Measurements from ENCODE around the gene GNAT1.

The GNAT1 gene

GRCh38 chr3:50167841-50168209 is 23.6 kb upstream of the GNAT1 start:
- no peaks in the 10 kb centered on the region for H3K27me3 ChIP-seq (ENCODE audit: insufficient read depth, insufficient read length)
- H3K4me1 ChIP-seq (ENCODE audit: insufficient read depth, insufficient read length), result peaks cover 37% of the 10 kb centered on the region
- no peaks in the 10 kb centered on the region for H3K9me3 ChIP-seq (ENCODE audit: insufficient read depth, low read length)
- DNase-seq (ENCODE audit: low read depth, low spot score), result no peak
- no peak overlapping the region for H3K4me3 ChIP-seq (ENCODE audit: insufficient read length, low read depth)
- TF ChIP-seq SUZ12 (IDR thresholded peaks at IDR 0.05; ENCODE audit: extremely low read depth, insufficient read depth, insufficient read length) (no peak), ZNF274 (IDR thresholded peaks at IDR 0.05; ENCODE audit: low read depth, low read length) (no peak), YY1 (IDR thresholded peaks at IDR 0.05; ENCODE audit: insufficient read depth, insufficient read length) (no peak)
- H3K36me3 ChIP-seq (ENCODE audit: insufficient read depth, insufficient read length, low read length), result peaks cover 13% of the 10 kb centered on the region
- H3K9ac ChIP-seq (ENCODE audit: insufficient read length, low read depth), result no peak overlapping the region

DNA sequence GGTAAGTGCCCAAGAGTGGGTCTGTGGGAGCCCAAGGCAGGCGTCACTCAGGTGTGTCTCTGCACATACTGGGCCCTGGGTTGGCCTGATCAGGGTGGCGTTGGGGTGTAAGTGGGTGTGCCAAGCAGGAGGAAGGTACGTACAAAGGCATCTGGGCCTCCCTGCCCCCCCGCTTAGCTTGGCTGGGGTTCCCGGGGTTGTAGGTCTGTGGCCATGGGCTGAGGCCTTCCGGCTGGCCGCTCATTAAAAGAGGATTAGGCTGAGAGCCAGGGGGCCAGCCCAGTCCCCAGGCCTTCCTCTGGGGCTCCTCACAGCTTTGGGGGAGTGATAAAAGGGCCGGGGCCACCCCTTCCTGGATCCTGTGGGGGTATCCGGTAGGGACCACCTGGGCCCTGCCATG is 23.0 kb upstream of the GNAT1 start:
- H3K4me1 ChIP-seq (ENCODE audit: insufficient read depth, insufficient read length), result peaks cover 37% of the 10 kb centered on the region
- H3K27me3 ChIP-seq (ENCODE audit: insufficient read depth, insufficient read length), result no peaks in the 10 kb centered on the region
- no peak overlapping the region for H3K9ac ChIP-seq (ENCODE audit: insufficient read length, low read depth)
- TF ChIP-seq SUZ12 (IDR thresholded peaks at IDR 0.05; ENCODE audit: extremely low read depth, insufficient read depth, insufficient read length) (no peak), YY1 (IDR thresholded peaks at IDR 0.05; ENCODE audit: insufficient read depth, insufficient read length) (no peak), ZNF274 (IDR thresholded peaks at IDR 0.05; ENCODE audit: low read depth, low read length) (no peak)
- peaks cover 9% of the 10 kb centered on the region for H3K36me3 ChIP-seq (ENCODE audit: insufficient read depth, insufficient read length, low read length)
- H3K9me3 ChIP-seq (ENCODE audit: insufficient read depth, low read length), result no peaks in the 10 kb centered on the region
- DNase-seq (ENCODE audit: low read depth, low spot score), result no peak
- no peak overlapping the region for H3K4me3 ChIP-seq (ENCODE audit: insufficient read length, low read depth)

- Histone ChIP-seq H3K9me3 (ENCODE audit: insufficient read depth, low read length) (no peaks in the 10 kb centered on the region), H3K9ac (ENCODE audit: insufficient read length, low read depth) (no peak overlapping the region), H3K4me3 (ENCODE audit: insufficient read length, low read depth) (no peak overlapping the region), H3K4me1 (ENCODE audit: insufficient read depth, insufficient read length) (peaks cover 36% of the 10 kb centered on the region), H3K27me3 (ENCODE audit: insufficient read depth, insufficient read length) (no peaks in the 10 kb centered on the region), H3K36me3 (ENCODE audit: insufficient read depth, insufficient read length, low read length) (peaks cover 10% of the 10 kb centered on the region)
- no peak for DNase-seq (ENCODE audit: low read depth, low spot score)
- TF ChIP-seq SUZ12 (IDR thresholded peaks at IDR 0.05; ENCODE audit: extremely low read depth, insufficient read depth, insufficient read length), result no peak
- TF ChIP-seq YY1 (IDR thresholded peaks at IDR 0.05; ENCODE audit: insufficient read depth, insufficient read length), result no peak
- no peak for TF ChIP-seq ZNF274 (IDR thresholded peaks at IDR 0.05; ENCODE audit: low read depth, low read length)
Observed at GRCh38 chr3:50168791-50169190, 22.6 kb upstream of the GNAT1 start.

- Histone ChIP-seq H3K27me3 (ENCODE audit: insufficient read depth, insufficient read length) (no peaks in the 10 kb centered on the region), H3K4me3 (ENCODE audit: insufficient read length, low read depth) (no peak overlapping the region), H3K36me3 (ENCODE audit: insufficient read depth, insufficient read length, low read length) (peaks cover 13% of the 10 kb centered on the region), H3K9ac (ENCODE audit: insufficient read length, low read depth) (no peak overlapping the region), H3K9me3 (ENCODE audit: insufficient read depth, low read length) (no peaks in the 10 kb centered on the region), H3K4me1 (ENCODE audit: insufficient read depth, insufficient read length) (peaks cover 35% of the 10 kb centered on the region)
- TF ChIP-seq YY1 (IDR thresholded peaks at IDR 0.05; ENCODE audit: insufficient read depth, insufficient read length), result no peak
- no peak for TF ChIP-seq SUZ12 (IDR thresholded peaks at IDR 0.05; ENCODE audit: extremely low read depth, insufficient read depth, insufficient read length)
- no peak for TF ChIP-seq ZNF274 (IDR thresholded peaks at IDR 0.05; ENCODE audit: low read depth, low read length)
- DNase-seq (ENCODE audit: low read depth, low spot score), result no peak
Observed at GRCh38 chr3:50169232-50169832, 22.1 kb upstream of the GNAT1 start.

DNA sequence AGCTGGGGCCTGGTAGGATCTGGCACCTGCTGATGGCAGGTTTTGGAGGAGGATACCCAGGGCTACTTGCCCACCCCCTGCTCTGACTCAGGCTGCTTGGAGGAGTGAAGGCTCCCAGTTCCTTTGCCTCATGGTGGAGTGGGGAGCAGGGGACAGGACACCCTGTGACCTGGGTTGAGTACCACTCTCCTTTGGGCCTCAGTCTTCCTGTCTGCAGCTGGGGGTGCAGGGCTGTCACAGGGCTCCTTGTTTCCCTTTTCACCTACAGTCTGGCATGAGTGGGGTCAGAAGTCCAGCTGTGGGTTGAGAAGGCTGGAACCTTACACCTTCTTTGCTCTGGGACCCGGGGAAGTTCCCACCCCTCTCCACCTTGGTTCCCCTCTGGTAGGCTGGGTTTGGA is 21.6 kb upstream of the GNAT1 start:
- Histone ChIP-seq H3K4me3 (ENCODE audit: insufficient read length, low read depth) (no peak overlapping the region), H3K9ac (ENCODE audit: insufficient read length, low read depth) (no peak overlapping the region), H3K4me1 (ENCODE audit: insufficient read depth, insufficient read length) (peaks cover 34% of the 10 kb centered on the region), H3K36me3 (ENCODE audit: insufficient read depth, insufficient read length, low read length) (peaks cover 14% of the 10 kb centered on the region), H3K27me3 (ENCODE audit: insufficient read depth, insufficient read length) (no peaks in the 10 kb centered on the region), H3K9me3 (ENCODE audit: insufficient read depth, low read length) (no peaks in the 10 kb centered on the region)
- no peak for TF ChIP-seq SUZ12 (IDR thresholded peaks at IDR 0.05; ENCODE audit: extremely low read depth, insufficient read depth, insufficient read length)
- no peak for TF ChIP-seq ZNF274 (IDR thresholded peaks at IDR 0.05; ENCODE audit: low read depth, low read length)
- TF ChIP-seq YY1 (IDR thresholded peaks at IDR 0.05; ENCODE audit: insufficient read depth, insufficient read length), result no peak
- no peak for DNase-seq (ENCODE audit: low read depth, low spot score)

DNA sequence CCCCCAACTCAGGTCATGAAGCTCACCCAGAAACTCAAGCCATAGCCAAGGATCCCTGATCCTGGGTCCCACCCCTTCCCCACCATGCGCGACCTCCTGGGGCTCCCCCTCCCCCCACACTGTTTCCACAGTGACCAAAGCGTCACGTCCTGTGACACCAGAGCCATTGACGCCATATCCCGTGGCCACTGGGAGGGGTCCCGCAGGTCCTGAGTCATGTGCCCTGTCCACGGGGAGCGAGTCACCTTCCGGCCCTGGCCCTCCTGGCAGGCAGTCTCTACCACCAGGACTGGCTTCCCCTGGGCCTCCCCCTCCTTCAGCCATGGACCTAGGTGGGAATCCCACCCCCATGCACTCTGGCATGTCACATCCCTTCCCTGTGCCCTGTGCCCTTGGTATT is 20.7 kb upstream of the GNAT1 start:
- Histone ChIP-seq H3K4me3 (ENCODE audit: insufficient read length, low read depth) (no peak overlapping the region), H3K9me3 (ENCODE audit: insufficient read depth, low read length) (no peaks in the 10 kb centered on the region), H3K4me1 (ENCODE audit: insufficient read depth, insufficient read length) (peaks cover 27% of the 10 kb centered on the region), H3K27me3 (ENCODE audit: insufficient read depth, insufficient read length) (no peaks in the 10 kb centered on the region), H3K9ac (ENCODE audit: insufficient read length, low read depth) (no peak overlapping the region), H3K36me3 (ENCODE audit: insufficient read depth, insufficient read length, low read length) (peaks cover 21% of the 10 kb centered on the region)
- no peak for DNase-seq (ENCODE audit: low read depth, low spot score)
- TF ChIP-seq SUZ12 (IDR thresholded peaks at IDR 0.05; ENCODE audit: extremely low read depth, insufficient read depth, insufficient read length) (no peak), YY1 (IDR thresholded peaks at IDR 0.05; ENCODE audit: insufficient read depth, insufficient read length) (no peak), ZNF274 (IDR thresholded peaks at IDR 0.05; ENCODE audit: low read depth, low read length) (no peak)

- Histone ChIP-seq H3K36me3 (ENCODE audit: insufficient read depth, insufficient read length, low read length) (peaks cover 30% of the 10 kb centered on the region), H3K4me3 (ENCODE audit: insufficient read length, low read depth) (no peak overlapping the region), H3K27me3 (ENCODE audit: insufficient read depth, insufficient read length) (no peaks in the 10 kb centered on the region), H3K9ac (ENCODE audit: insufficient read length, low read depth) (no peak overlapping the region), H3K9me3 (ENCODE audit: insufficient read depth, low read length) (no peaks in the 10 kb centered on the region), H3K4me1 (ENCODE audit: insufficient read depth, insufficient read length) (peaks cover 20% of the 10 kb centered on the region)
- DNase-seq (ENCODE audit: low read depth, low spot score), result no peak
- TF ChIP-seq ZNF274 (IDR thresholded peaks at IDR 0.05; ENCODE audit: low read depth, low read length), result no peak
- no peak for TF ChIP-seq SUZ12 (IDR thresholded peaks at IDR 0.05; ENCODE audit: extremely low read depth, insufficient read depth, insufficient read length)
- no peak for TF ChIP-seq YY1 (IDR thresholded peaks at IDR 0.05; ENCODE audit: insufficient read depth, insufficient read length)
Observed at GRCh38 chr3:50171540-50172301, 19.7 kb upstream of the GNAT1 start.

Data from NT2/D1 (cell line).